HCT116 (cell line): ENCODE measurements around the gene DDT. TPM values are rescaled to one million over a fixed set of nuclear protein-coding genes. Genes with fewer than 3 reads are reported as not detected.
A peak's percentile ranks its signal among the peaks of the same experiment; 100 is the strongest.

Experiments
- ATAC-seq: fragments of 200-7000 bp; cut with Tn5 transposase; 2 replicates; pipeline ENCODE4 v1.9.1; 2020; ENCODE audit warnings: mild to moderate bottlenecking, moderate library complexity
- BruUV-seq: library from RNA; stranded (reverse); fragments of 400-500 nt; replicated peaks from 2 replicates; lab custom pipeline; 2021; lab: Mats Ljungman, UMichigan
- CTCF ChIA-PET: fragments of 300-600 bp; sonication (Branson Sonifier 250); formaldehyde crosslinking; loops from one replicate; lab custom pipeline; 2021; ENCODE audit warnings: antibody characterized with exemption; lab: Charles Lee
- POLR2A ChIA-PET: fragments of 300-600, 350-600 bp; sonication (Branson Sonifier 250); formaldehyde crosslinking; loops from one replicate; lab custom pipeline; 2021; ENCODE audit warnings: antibody characterized with exemption; lab: Charles Lee
- RAD21 ChIA-PET, 2 experiments: fragments of 300-600 bp; sonication (Branson Sonifier 250); formaldehyde crosslinking; loops; one replicate each; lab custom pipeline; 2023; ENCODE audit warnings: low total read pairs in 2 of 2; ENCODE audit not compliant: uncharacterized antibody in 2 of 2, unreplicated experiment in 2 of 2, low non-redundant PET in 1 of 2; lab: Charles Lee
- DNase-seq: peaks from one replicate; pipeline ENCODE4 v3.0.0-alpha.2; 2010; ENCODE audit warnings: low read depth, low spot score
- H2AFZ ChIP-seq: fragments of 200-600 bp; shearing (Covaris generic), sonication (generic); 2 replicates; pipeline ENCODE4 v1.6.1; 2017; ENCODE audit warnings: low read depth, mixed run types, mixed read lengths, antibody characterized with exemption, low read length; ENCODE audit not compliant: poor library complexity, severe bottlenecking
- H3K27ac ChIP-seq: 2 replicates; pipeline ENCODE4 v1.5.1; 2012; ENCODE audit warnings: low read depth, low read length
- H3K27me3 ChIP-seq: fragments of 200-600 bp; sonication (generic); 2 replicates; pipeline ENCODE4 v1.6.1; 2016; ENCODE audit warnings: mixed run types, low read length, mixed read lengths; ENCODE audit not compliant: insufficient read depth
- H3K36me3 ChIP-seq, 2 experiments: fragments of 200-500 bp in 1 of 2; fragments of 200-600 bp in 1 of 2; sonication (Bioruptor generic) in 1 of 2; sonication (generic) in 1 of 2; 2 replicates each; pipeline versions ENCODE4 v1.5.1 to v1.6.1; 2014 to 2016; ENCODE audit warnings: low read length in 2 of 2, inconsistent platforms in 1 of 2, mixed read lengths in 1 of 2, mixed run types in 1 of 2; ENCODE audit not compliant: insufficient read depth in 2 of 2, control insufficient read depth in 1 of 2
- H3K4me1 ChIP-seq, 2 experiments: fragments of 200-600 bp in 1 of 2; sonication (generic) in 1 of 2; 2 replicates each; pipeline versions ENCODE4 v1.5.1 to v1.6.1; 2012 to 2017; ENCODE audit warnings: low read length in 2 of 2, inconsistent platforms in 1 of 2, mild to moderate bottlenecking in 1 of 2, mixed read lengths in 1 of 2, mixed run types in 1 of 2, moderate library complexity in 1 of 2; ENCODE audit not compliant: insufficient read depth in 2 of 2, control insufficient read depth in 1 of 2
- H3K4me2 ChIP-seq: fragments of 200-600 bp; sonication (generic); 2 replicates; pipeline ENCODE4 v1.6.1; 2017; ENCODE audit warnings: mixed run types, low read length, mixed read lengths
- H3K4me3 ChIP-seq, 2 experiments: fragments of 200-600 bp in 1 of 2; sonication (generic) in 1 of 2; replicated peaks in 1 of 2; 2 replicates each; pipeline ENCODE4 v1.5.1; 2011 to 2016; ENCODE audit warnings: low read length in 2 of 2, control low read depth in 1 of 2, low read depth in 1 of 2, mild to moderate bottlenecking in 1 of 2, mixed read lengths in 1 of 2, mixed run types in 1 of 2
- H3K79me2 ChIP-seq: fragments of 200-600 bp; sonication (generic); 2 replicates; pipeline ENCODE4 v1.6.1; 2017; ENCODE audit warnings: mild to moderate bottlenecking, mixed run types, low read length, moderate library complexity, mixed read lengths; ENCODE audit not compliant: insufficient read depth
- H3K9ac ChIP-seq: fragments of 200-600 bp; sonication (generic); 2 replicates; pipeline ENCODE4 v1.6.1; 2016; ENCODE audit warnings: low read length, mixed read lengths
- H3K9me2 ChIP-seq: fragments of 200-600 bp; sonication (generic), shearing (Covaris generic); 2 replicates; pipeline ENCODE4 v1.6.1; 2017; ENCODE audit warnings: mixed run types, mild to moderate bottlenecking, moderate library complexity; ENCODE audit not compliant: insufficient read depth
- H3K9me3 ChIP-seq, 2 experiments: fragments of 200-500 bp in 1 of 2; fragments of 200-600 bp in 1 of 2; sonication (Bioruptor generic) in 1 of 2; sonication (generic) in 1 of 2; 2 replicates each; pipeline ENCODE4 v1.6.1; 2014 to 2017; ENCODE audit warnings: low read length in 2 of 2, mixed read lengths in 2 of 2, inconsistent platforms in 1 of 2, low read depth in 1 of 2, mild to moderate bottlenecking in 1 of 2, mixed run types in 1 of 2, moderate library complexity in 1 of 2; ENCODE audit not compliant: control insufficient read depth in 1 of 2, insufficient read depth in 1 of 2
- H4K20me1 ChIP-seq: fragments of 200-600 bp; sonication (generic), shearing (Covaris generic); 2 replicates; pipeline ENCODE4 v1.6.1; 2017; ENCODE audit warnings: mixed run types, mild to moderate bottlenecking, moderate library complexity; ENCODE audit not compliant: insufficient read depth
- ATF3 ChIP-seq: IDR thresholded peaks from 2 replicates; pipeline ENCODE4 v1.6.1; 2012
- CBX3 ChIP-seq: IDR thresholded peaks from 2 replicates; pipeline ENCODE4 v1.6.1; 2012; ENCODE audit warnings: low read depth
- CEBPB ChIP-seq: IDR thresholded peaks from 2 replicates; pipeline ENCODE4 v1.6.1; 2012; ENCODE audit warnings: low read depth
- CTCF ChIP-seq, 3 experiments: fragments of 200-600 bp in 1 of 3; sonication (generic) in 1 of 3; IDR thresholded peaks in 2 of 3; conservative IDR thresholded peaks in 1 of 3; 2 replicates each; pipeline ENCODE4 v1.5.1; 2012 to 2017; ENCODE audit warnings: low read depth in 2 of 3, low read length in 2 of 3, antibody characterized with exemption in 1 of 3, borderline replicate concordance in 1 of 3, control low read depth in 1 of 3, mild to moderate bottlenecking in 1 of 3, mixed read lengths in 1 of 3, mixed run types in 1 of 3, moderate library complexity in 1 of 3; ENCODE audit not compliant: insufficient read depth in 1 of 3
- EGR1 ChIP-seq: IDR thresholded peaks from 2 replicates; pipeline ENCODE4 v1.6.1; 2012; ENCODE audit warnings: low read depth
- ELF1 ChIP-seq: IDR thresholded peaks from 2 replicates; pipeline ENCODE4 v1.6.1; 2012; ENCODE audit warnings: low read depth, borderline replicate concordance
- EZH2 ChIP-seq: fragments of 200-600 bp; sonication (generic); IDR thresholded peaks from 2 replicates; pipeline ENCODE4 v1.6.1; 2017; ENCODE audit warnings: antibody characterized with exemption, mixed run types
- FOSL1 ChIP-seq: IDR thresholded peaks from 2 replicates; pipeline ENCODE4 v1.6.1; 2012; ENCODE audit warnings: low read depth
- JUND ChIP-seq: IDR thresholded peaks from 2 replicates; pipeline ENCODE4 v1.6.1; 2012
- POLR2A ChIP-seq: IDR thresholded peaks from 2 replicates; pipeline ENCODE4 v1.7.0; 2011; ENCODE audit warnings: borderline replicate concordance; ENCODE audit not compliant: insufficient read depth, insufficient read length; ENCODE audit errors: extremely low read depth
- POLR2AphosphoS5 ChIP-seq: IDR thresholded peaks from 2 replicates; pipeline ENCODE4 v1.6.1; 2011; ENCODE audit warnings: mild to moderate bottlenecking, low read depth, low read length, moderate library complexity
- SP1 ChIP-seq: IDR thresholded peaks from 2 replicates; pipeline ENCODE4 v1.6.1; 2012; ENCODE audit warnings: low read depth
- SRF ChIP-seq: IDR thresholded peaks from 2 replicates; pipeline ENCODE4 v1.6.1; 2012; ENCODE audit warnings: low read depth
- TCF7L2 ChIP-seq: IDR thresholded peaks from 2 replicates; pipeline ENCODE4 v1.7.0; 2011; ENCODE audit warnings: borderline replicate concordance, inconsistent platforms; ENCODE audit not compliant: insufficient read depth, insufficient read length; ENCODE audit errors: extremely low read depth
- ZFX ChIP-seq: fragments of 450-650 bp; IDR thresholded peaks from 2 replicates; pipeline ENCODE4 v1.6.1; 2017
- ZNF274 ChIP-seq: fragments of 200-500 bp; sonication (Bioruptor generic); IDR thresholded peaks from 2 replicates; pipeline ENCODE4 v1.6.1; 2014; ENCODE audit warnings: mild to moderate bottlenecking, low read depth, low read length, inconsistent platforms
- intact Hi-C: fragments of 100-400 bp; cut with micrococcal nuclease; formaldehyde crosslinking; loops from 2 replicates; pipeline ENCODE4 v1.10.0; 2022
- total RNA-seq: library from RNA; stranded (reverse); gene quantifications from one replicate; pipeline ENCODE4 v1.2.1, GENCODE V29; 2021; ENCODE audit not compliant: unreplicated experiment
- TF ChIP-seq, protein P1 (sequence below): IDR thresholded peaks from 2 replicates; pipeline ENCODE4 v1.6.1; 2012

The DDT gene
- total RNA-seq, 1 experiment from 2014 or later: 217 TPM

DNA sequence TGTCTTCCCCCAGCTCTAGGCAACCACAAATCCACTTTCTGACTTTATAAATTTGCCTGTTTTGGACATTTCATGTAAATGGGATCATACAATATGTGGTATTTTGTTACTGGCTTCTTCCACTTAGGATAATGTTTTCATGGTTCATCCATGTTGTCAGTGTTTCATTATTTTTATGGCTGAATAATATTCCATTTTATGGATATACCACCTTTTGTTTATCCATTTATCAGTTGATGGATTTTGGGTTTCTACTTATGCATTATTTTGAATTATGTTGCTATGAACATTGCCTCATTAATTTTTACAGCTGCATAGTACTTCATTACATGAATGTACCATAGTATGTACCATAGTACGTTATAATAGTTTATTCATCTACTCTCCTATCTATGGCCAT is 41.9 kb upstream of the DDT start:
- RAD21 ChIA-PET: no interaction called here
- Histone ChIP-seq H3K4me3 (no peak overlapping the region), H3K9me3 (no peaks in the 10 kb centered on the region), H3K79me2 (peaks cover 90% of the 10 kb centered on the region), H3K27me3 (no peaks in the 10 kb centered on the region), H3K4me1 (peaks cover 5 to 6% of the 10 kb centered on the region in 2 experiments; a peak in 3 of 4 replicates), H3K9me2 (no peaks in the 10 kb centered on the region), H3K36me3 (no peaks in the 10 kb centered on the region; a peak in 1 of 4 replicates), H4K20me1 (0 out of 2 replicates have a peak, but pooled peaks cover 5% of the 10 kb centered on the region), H3K9ac (no peak overlapping the region), H3K27ac (no peak overlapping the region), H3K4me2 (no peak overlapping the region), H2AFZ (no peak overlapping the region)
- CTCF ChIA-PET: no interaction called here
- BruUV-seq: no TSS peak
- ATAC-seq (no peak), DNase-seq (no peak)
- TF ChIP-seq ELF1 (no peak), JUND (no peak), POLR2AphosphoS5 (no peak), ZFX (no peak), CBX3 (no peak), CEBPB (no peak), SP1 (no peak)
- intact Hi-C loops: loop anchor here (10.0 kb wide), 1 partner anchor 139 kb away; no protein-coding TSS in a partner anchor
- POLR2A ChIA-PET: no interaction called here

DNA sequence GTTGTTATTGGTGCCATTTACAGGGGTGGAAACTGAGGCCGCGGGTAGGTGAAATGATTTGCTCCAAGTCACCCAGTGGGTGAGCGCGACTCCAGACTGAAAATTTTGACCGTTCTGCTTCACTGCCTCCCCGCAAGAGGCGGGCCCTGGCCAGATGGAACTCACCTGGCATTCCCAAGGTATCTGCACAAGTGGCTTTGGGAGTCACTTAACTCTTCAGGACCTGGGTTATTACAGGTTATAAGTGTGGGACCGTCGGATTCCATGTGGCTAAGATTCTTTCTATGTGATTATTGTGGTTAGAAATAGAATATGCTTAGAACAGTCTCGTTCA is 37.5 kb upstream of the DDT start:
- peak overlapping the region; percentile 89 for H3K4me2 ChIP-seq
- no peaks in the 10 kb centered on the region for H3K36me3 ChIP-seq
- intact Hi-C loops: loop anchor here (10.0 kb wide), 1 partner anchor 143 kb away; no protein-coding TSS in a partner anchor
- no peaks in the 10 kb centered on the region for H3K27me3 ChIP-seq
- no peaks in the 10 kb centered on the region for H3K9me2 ChIP-seq
- H3K4me3 ChIP-seq: peak overlapping the region; percentile 97 to 98
- ChIA-PET RAD21 (no interaction called here), POLR2A (no interaction called here), CTCF (interaction anchor here (0.9 kb wide), 1 partner anchor 164 kb away, joined by 4 read pairs; no protein-coding TSS in a partner anchor)
- peaks cover 51% of the 10 kb centered on the region for H3K79me2 ChIP-seq
- 0 out of 2 replicates have a peak, but pooled peaks cover 5% of the 10 kb centered on the region for H4K20me1 ChIP-seq
- H2AFZ ChIP-seq: peak overlapping the region; percentile 20
- ATAC-seq (peak; percentile 26), DNase-seq (no peak)
- peak overlapping the region; percentile 72 for H3K27ac ChIP-seq
- H3K4me1 ChIP-seq: peaks cover 6 to 8% of the 10 kb centered on the region in 2 experiments; a peak in 3 of 4 replicates
- TF ChIP-seq CTCF (IDR thresholded peaks at IDR 0.05 in 2 of 3, conservative IDR thresholded peaks at IDR 0.05 in 1 of 3; ENCODE audit: borderline replicate concordance in 1 of 3, insufficient read depth in 1 of 3, low read depth in 2 of 3, low read length in 2 of 3): no peak
- TF ChIP-seq FOSL1: no peak
- TF ChIP-seq ZNF274: no peak
- TF ChIP-seq CBX3: no peak
- no peak for TF ChIP-seq POLR2A
- no peak for TF ChIP-seq SRF
- no peak for TF ChIP-seq TCF7L2
- no peak for TF ChIP-seq ATF3
- TF ChIP-seq ELF1: no peak
- TF ChIP-seq EZH2: no peak
- TF ChIP-seq EGR1: no peak
- TF ChIP-seq, protein P1, sequence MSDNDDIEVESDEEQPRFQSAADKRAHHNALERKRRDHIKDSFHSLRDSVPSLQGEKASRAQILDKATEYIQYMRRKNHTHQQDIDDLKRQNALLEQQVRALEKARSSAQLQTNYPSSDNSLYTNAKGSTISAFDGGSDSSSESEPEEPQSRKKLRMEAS: no peak
- peak overlapping the region; percentile 90 for H3K9ac ChIP-seq
- H3K9me3 ChIP-seq: no peaks in the 10 kb centered on the region; a peak in 1 of 4 replicates
- no TSS peak for BruUV-seq
